ENCODE results near the gene RTP2.

RTP2 gene

GRCh38 chr3:187736418-187736871, 34.1 kb upstream of the RTP2 start:
- H3K36me3 ChIP-seq (ENCODE audit: insufficient read depth): no peaks in the 10 kb centered on the region
- no peak overlapping the region for H3K9ac ChIP-seq
- peaks cover 3% of the 10 kb centered on the region; the same call in 1 of the 2 replicates for H3K27me3 ChIP-seq (ENCODE audit: insufficient read depth, low read depth)
- H4K20me1 ChIP-seq (ENCODE audit: insufficient read depth): no peaks in the 10 kb centered on the region
- TF ChIP-seq CTCF (conservative IDR thresholded peaks at IDR 0.05; ENCODE audit: low read depth, low read length): no peak
- no peak overlapping the region for H3K27ac ChIP-seq
- no peak overlapping the region for H3K4me2 ChIP-seq
- H2AFZ ChIP-seq (ENCODE audit: low read depth): no peak overlapping the region
- no peaks in the 10 kb centered on the region for H3K79me2 ChIP-seq (ENCODE audit: insufficient read depth, low read depth)
- H3K4me3 ChIP-seq (IDR thresholded peaks at IDR 0.05; ENCODE audit: insufficient read depth, low read depth, low read length): no peak overlapping the region
- H3K4me1 ChIP-seq (ENCODE audit: low read depth, poor library complexity, severe bottlenecking): peaks cover 9% of the 10 kb centered on the region

GRCh38 chr3:187735837-187736236, 33.5 kb upstream of the RTP2 start:
- no peak overlapping the region for H3K4me3 ChIP-seq (IDR thresholded peaks at IDR 0.05; ENCODE audit: insufficient read depth, low read depth, low read length)
- H3K36me3 ChIP-seq (ENCODE audit: insufficient read depth): no peaks in the 10 kb centered on the region
- H3K27ac ChIP-seq: no peak overlapping the region
- H3K79me2 ChIP-seq (ENCODE audit: insufficient read depth, low read depth): no peaks in the 10 kb centered on the region
- H3K9ac ChIP-seq: no peak overlapping the region
- no peak for TF ChIP-seq CTCF (conservative IDR thresholded peaks at IDR 0.05; ENCODE audit: low read depth, low read length)
- no peak overlapping the region for H2AFZ ChIP-seq (ENCODE audit: low read depth)
- no peak overlapping the region for H3K4me2 ChIP-seq
- no peaks in the 10 kb centered on the region for H4K20me1 ChIP-seq (ENCODE audit: insufficient read depth)
- H3K4me1 ChIP-seq (ENCODE audit: low read depth, poor library complexity, severe bottlenecking): peaks cover 7% of the 10 kb centered on the region
- H3K27me3 ChIP-seq (ENCODE audit: insufficient read depth, low read depth): no peaks in the 10 kb centered on the region; the same call in 1 of the 2 replicates

- Histone ChIP-seq H3K4me2 (no peak overlapping the region), H3K27ac (no peak overlapping the region), H3K4me1 (ENCODE audit: low read depth, poor library complexity, severe bottlenecking) (peaks cover 4% of the 10 kb centered on the region), H3K4me3 (IDR thresholded peaks at IDR 0.05; ENCODE audit: insufficient read depth, low read depth, low read length) (no peak overlapping the region), H3K79me2 (ENCODE audit: insufficient read depth, low read depth) (no peaks in the 10 kb centered on the region), H3K27me3 (ENCODE audit: insufficient read depth, low read depth) (no peaks in the 10 kb centered on the region), H4K20me1 (ENCODE audit: insufficient read depth) (no peaks in the 10 kb centered on the region), H3K36me3 (ENCODE audit: insufficient read depth) (no peaks in the 10 kb centered on the region), H2AFZ (ENCODE audit: low read depth) (no peak overlapping the region), H3K9ac (no peak overlapping the region)
- TF ChIP-seq CTCF (conservative IDR thresholded peaks at IDR 0.05; ENCODE audit: low read depth, low read length): no peak
Measured at GRCh38 chr3:187735383-187735782, 33.0 kb upstream of the RTP2 start.

- H4K20me1 ChIP-seq (ENCODE audit: insufficient read depth): no peaks in the 10 kb centered on the region
- no peaks in the 10 kb centered on the region for H3K79me2 ChIP-seq (ENCODE audit: insufficient read depth, low read depth)
- H3K9ac ChIP-seq: no peak overlapping the region
- no peak overlapping the region for H3K27ac ChIP-seq
- H3K4me2 ChIP-seq: no peak overlapping the region
- H2AFZ ChIP-seq (ENCODE audit: low read depth): no peak overlapping the region
- no peaks in the 10 kb centered on the region for H3K36me3 ChIP-seq (ENCODE audit: insufficient read depth)
- H3K4me3 ChIP-seq (IDR thresholded peaks at IDR 0.05; ENCODE audit: insufficient read depth, low read depth, low read length): no peak overlapping the region
- no peak for TF ChIP-seq CTCF (conservative IDR thresholded peaks at IDR 0.05; ENCODE audit: low read depth, low read length)
- H3K4me1 ChIP-seq (ENCODE audit: low read depth, poor library complexity, severe bottlenecking): no peaks in the 10 kb centered on the region
- H3K27me3 ChIP-seq (ENCODE audit: insufficient read depth, low read depth): no peaks in the 10 kb centered on the region
Measured at GRCh38 chr3:187734841-187735240, 32.5 kb upstream of the RTP2 start.
